Ascending aorta (tissue), 2 donors: Measurements from ENCODE around the gene C19orf33. TPM values are rescaled to one million over a fixed set of nuclear protein-coding genes. Genes with fewer than 3 reads are reported as not detected.

ENCODE experiments used
- DNase-seq, 2 donors: peaks; one replicate each; pipeline ENCODE4 v3.0.0-alpha.2; 2019; ENCODE audit warnings: low spot score in 2 of 2
- H3K27ac ChIP-seq, 2 donors: fragments of 200-600 bp; sonication (generic); one replicate each; pipeline ENCODE4 v1.5.1; 2016 to 2017; ENCODE audit warnings: mild to moderate bottlenecking in 1 of 2
- H3K27me3 ChIP-seq: fragments of 200-600 bp; sonication (generic); one replicate; pipeline ENCODE4 v1.5.1; 2017
- H3K36me3 ChIP-seq, 2 donors: fragments of 200-600 bp; sonication (generic); one replicate each; pipeline ENCODE4 v1.5.1; 2016
- H3K4me1 ChIP-seq, 2 donors: fragments of 200-600 bp; sonication (generic); one replicate each; pipeline ENCODE4 v1.5.1; 2016 to 2017; ENCODE audit warnings: mild to moderate bottlenecking in 1 of 2
- H3K4me3 ChIP-seq, 2 donors: fragments of 200-600 bp; sonication (generic); one replicate each; pipeline ENCODE4 v1.5.1; 2016 to 2017; ENCODE audit warnings: mild to moderate bottlenecking in 1 of 2
- H3K9me3 ChIP-seq, 2 donors: fragments of 200-600 bp; sonication (generic); one replicate each; pipeline ENCODE4 v1.5.1; 2016
- CTCF ChIP-seq, 3 experiments: fragments of 200-600 bp in 2 of 3; fragments of 450-650 bp in 1 of 3; sonication (generic) in 2 of 3; IDR thresholded peaks; one replicate each; pipeline ENCODE4 v1.5.1; 2016 to 2019; ENCODE audit warnings: antibody characterized with exemption in 3 of 3, mild to moderate bottlenecking in 1 of 3, moderate library complexity in 1 of 3
- intact Hi-C: fragments of 100-400 bp; cut with DNase I; formaldehyde crosslinking; loops from one replicate; pipeline ENCODE4 v1.15.1; 2023
- total RNA-seq: library from RNA; depleted of rRNA; stranded (reverse); fragments of >200 nt; gene quantifications from one replicate; pipeline ENCODE4 v1.1.0, GENCODE V29; 2016

Gene C19orf33
- total RNA-seq, 1 donor from 2014 or later, result not detected

DNA sequence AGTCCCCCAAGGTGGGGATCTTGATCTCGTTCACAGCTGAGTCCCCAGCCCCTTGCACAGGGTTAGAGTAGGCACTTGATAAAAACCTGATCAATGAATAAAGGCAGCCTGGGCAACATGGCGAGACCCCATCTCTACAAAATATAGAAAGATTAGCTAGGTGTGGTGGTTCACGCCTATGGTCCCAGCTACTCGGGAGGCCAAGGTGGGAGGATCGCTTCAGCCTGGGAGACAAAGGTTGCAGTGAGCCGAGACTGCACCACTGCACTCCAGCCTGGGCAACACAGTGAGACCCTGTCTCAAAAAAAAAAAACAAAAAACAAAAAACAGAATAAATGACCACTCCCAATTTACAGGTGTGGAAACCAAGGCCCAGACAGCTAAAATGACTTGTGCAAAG, 6.9 kb downstream of the C19orf33 start:
- H3K27ac ChIP-seq, result no peak overlapping the region
- peaks cover 0 to 7% of the 10 kb centered on the region in 2 donors for H3K4me1 ChIP-seq
- H3K27me3 ChIP-seq, result no peaks in the 10 kb centered on the region
- H3K9me3 ChIP-seq, result no peaks in the 10 kb centered on the region
- H3K4me3 ChIP-seq, result no peak overlapping the region
- TF ChIP-seq CTCF (IDR thresholded peaks at IDR 0.05), result no peak
- intact Hi-C loops, result no loop called here
- no peak for DNase-seq
- H3K36me3 ChIP-seq, result peaks cover 26 to 29% of the 10 kb centered on the region in 2 donors

- Histone ChIP-seq H3K27me3 (no peaks in the 10 kb centered on the region), H3K9me3 (no peaks in the 10 kb centered on the region), H3K27ac (peak within 1 kb of the TSS; percentile 79 to 85), H3K4me1 (peaks cover 7 to 25% of the 10 kb centered on the region in 2 donors), H3K36me3 (no peaks in the 10 kb centered on the region), H3K4me3 (peak within 1 kb of the TSS; percentile 68 to 70)
- TF ChIP-seq CTCF (IDR thresholded peaks at IDR 0.05), result no peak
- DNase-seq, result peak; percentile 97 to 99
- intact Hi-C loops, result loop anchor here (1.0 to 2.0 kb wide), 3 partner anchors 19 to 51 kb away; partner anchors contain the start of genes CATSPERG and SPINT2
These were observed 11.8 kb downstream of the C19orf33 start, which contains the start of gene YIF1B for GRCh38 chr19:38315657-38316476. Gene YIF1B (minus strand): TSS chr19:38315947. CDS start chr19:38315917, 30 bp downstream.

DNA sequence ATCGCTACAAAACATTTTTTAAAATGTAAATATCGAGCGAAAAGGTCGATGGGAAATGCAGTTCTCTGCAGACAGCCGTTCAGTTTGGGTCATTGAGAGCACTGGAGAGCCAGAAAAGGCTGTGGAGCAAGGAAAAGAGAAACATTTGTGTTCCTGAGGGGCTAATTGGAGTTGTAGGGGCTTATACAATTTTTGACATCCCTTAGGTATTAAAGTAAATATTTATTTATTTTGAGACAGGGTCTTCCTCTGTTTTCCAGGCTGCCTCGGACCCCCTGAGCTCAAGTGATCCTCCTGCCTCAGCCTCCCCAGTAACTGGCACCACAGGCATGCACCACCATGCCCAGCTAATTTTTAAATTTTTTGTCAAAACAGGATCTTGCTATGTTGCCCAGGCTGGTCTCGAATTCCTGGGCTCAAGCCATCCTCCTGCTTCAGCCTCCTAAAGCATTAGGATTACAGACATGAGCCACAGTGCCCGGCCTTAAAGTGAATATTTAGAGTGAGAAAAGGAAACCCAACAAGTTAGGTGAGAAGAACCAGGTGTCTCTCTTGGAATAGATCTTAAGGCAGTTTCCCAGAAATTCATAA, 12.5 kb downstream of the C19orf33 start:
- H3K9me3 ChIP-seq, result no peaks in the 10 kb centered on the region
- peak overlapping the region; percentile 21 to 70 for H3K4me3 ChIP-seq
- TF ChIP-seq CTCF (IDR thresholded peaks at IDR 0.05), result no peak
- H3K4me1 ChIP-seq, result peaks cover 7 to 25% of the 10 kb centered on the region in 2 donors
- H3K36me3 ChIP-seq, result no peaks in the 10 kb centered on the region
- peak overlapping the region; percentile 77 to 85 for H3K27ac ChIP-seq
- H3K27me3 ChIP-seq, result no peaks in the 10 kb centered on the region
- intact Hi-C loops, result loop anchor here (1.0 to 2.0 kb wide), 2 partner anchors 38 to 52 kb away; partner anchors contain the start of gene SPINT2
- no peak for DNase-seq

- DNase-seq, result no peak
- no peak for TF ChIP-seq CTCF (IDR thresholded peaks at IDR 0.05)
These were observed 13.1 kb downstream of the C19orf33 start for GRCh38 chr19:38317104-38317612.

DNA sequence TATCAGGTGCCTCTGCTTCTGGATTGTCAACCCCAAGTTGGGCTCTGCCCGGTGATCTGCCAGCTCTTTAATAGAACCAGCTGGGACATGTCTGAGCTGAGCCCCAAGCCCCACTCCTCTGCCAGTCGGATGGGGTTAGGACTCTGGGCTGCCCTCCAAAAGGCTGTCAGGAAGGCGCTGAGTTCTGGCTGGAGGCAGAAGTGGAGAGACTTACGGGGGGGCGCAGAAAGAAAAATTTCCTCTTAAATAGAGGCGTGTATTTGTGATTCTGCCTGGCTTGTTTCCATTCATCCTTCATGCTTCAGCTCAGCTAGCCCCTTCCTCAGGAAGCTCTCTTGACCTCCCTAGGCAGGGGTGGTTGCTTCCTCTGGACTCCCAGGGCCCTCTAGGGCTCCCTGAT, 14.6 kb downstream of the C19orf33 start:
- H3K9me3 ChIP-seq, result no peaks in the 10 kb centered on the region
- intact Hi-C loops, result no loop called here
- no peak for TF ChIP-seq CTCF (IDR thresholded peaks at IDR 0.05)
- H3K27ac ChIP-seq, result peak overlapping the region; percentile 91 to 98
- DNase-seq, result no peak
- H3K36me3 ChIP-seq, result peaks cover 0 to 1% of the 10 kb centered on the region in 2 donors
- peaks cover 11 to 36% of the 10 kb centered on the region in 2 donors for H3K4me1 ChIP-seq
- H3K4me3 ChIP-seq, result peak overlapping the region; percentile 67 to 95
- H3K27me3 ChIP-seq, result no peaks in the 10 kb centered on the region

More at GRCh38 chr19:38317104-38317612, 13.1 kb downstream of the C19orf33 start:
- Histone ChIP-seq H3K4me3 (no peak overlapping the region), H3K36me3 (no peaks in the 10 kb centered on the region), H3K9me3 (no peaks in the 10 kb centered on the region), H3K27me3 (no peaks in the 10 kb centered on the region), H3K4me1 (peaks cover 7 to 28% of the 10 kb centered on the region in 2 donors), H3K27ac (peak overlapping the region; percentile 7 to 85)
- intact Hi-C loops, result loop anchor here (2.0 kb wide), 1 partner anchor 52 kb away; the partner anchor contains the start of gene SPINT2
